ENCODE measurements around the gene PSD2. TPM values are rescaled to one million over a fixed set of nuclear protein-coding genes. Genes with fewer than 3 reads are reported as not detected.

The PSD2 gene
- total RNA-seq (2022; extraction: Qiagen RNA extraction): 0.02 to 0.05 TPM (median 0.04 TPM) in 4 of 5 replicates, not detected in the other

DNA sequence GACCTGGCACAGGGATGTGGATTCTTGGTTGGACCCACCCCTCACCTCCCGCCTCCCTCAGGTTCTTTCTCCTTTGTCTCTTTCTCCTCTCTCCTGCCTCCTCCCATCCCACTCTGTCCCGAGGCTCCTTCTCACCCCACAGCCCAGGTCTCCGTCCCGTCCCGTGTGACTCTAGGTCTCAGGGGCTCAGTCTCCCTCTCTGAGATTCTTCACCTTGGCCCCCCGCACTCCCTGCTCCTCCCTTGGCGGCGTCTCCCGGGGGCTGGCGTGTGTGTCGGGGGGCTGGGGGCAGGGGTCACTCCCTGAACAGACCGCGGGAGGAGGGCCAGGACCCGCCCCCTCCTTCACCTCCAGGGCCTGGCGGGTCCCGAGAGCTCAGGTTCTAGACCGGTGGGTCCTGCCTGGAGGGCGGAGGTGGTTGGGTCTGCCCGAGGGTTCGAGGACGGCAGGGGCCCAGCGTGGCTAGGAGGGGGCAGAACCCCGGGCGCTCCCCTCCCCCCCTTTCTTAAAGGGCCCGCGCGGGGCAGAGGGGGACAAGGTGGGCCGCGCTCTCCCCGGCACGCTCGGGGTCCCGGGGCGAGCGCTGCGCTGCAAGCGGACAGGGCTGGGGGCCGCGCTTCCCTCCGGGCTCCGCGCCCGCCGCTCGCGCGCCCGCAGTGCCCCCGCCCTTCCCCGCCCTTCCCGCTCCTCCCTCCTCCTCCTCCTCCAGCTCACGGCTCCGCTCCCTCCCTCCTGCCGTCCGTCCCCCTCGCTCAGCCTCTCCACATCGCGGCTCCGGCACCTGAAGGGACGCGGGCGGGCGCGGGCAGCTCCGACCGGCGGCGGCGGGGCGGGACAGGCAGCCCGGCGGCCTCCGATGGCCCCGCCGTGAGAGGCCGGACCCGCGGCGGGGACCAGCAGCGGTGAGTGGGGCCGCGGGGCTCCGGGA, at the start of gene PSD2:
PSD2 (plus strand) TSS at position 735 of the 928 bp plus-strand sequence. CDS start 13,633 bp downstream, outside the sequence.

Other genes with a start within 250 kb of the PSD2 start
- 124 to 183 TPM (median 163 TPM) in 5 replicates for gene UBE2D2, start 234.5 kb upstream of the PSD2 start, total RNA-seq (2022; extraction: Qiagen RNA extraction)
- gene CXXC5, start 147.5 kb upstream of the PSD2 start, total RNA-seq (2022; extraction: Qiagen RNA extraction): 13.8 to 20.9 TPM (median 19.3 TPM) in 5 replicates
- 1.6 to 2.4 TPM (median 2.0 TPM) in 5 replicates for gene NRG2, start 247.5 kb downstream of the PSD2 start, total RNA-seq (2022; extraction: Qiagen RNA extraction)

All from A549 treated with Mapracorat at 1 μM for 4 hours (cell line).